Right atrium auricular region (tissue), 2 donors: Measurements from ENCODE around the gene OVCA2. TPM values are rescaled to one million over a fixed set of nuclear protein-coding genes. Genes with fewer than 3 reads are reported as not detected.
"Not testable (repeated sequence)": the region's sequence is repeated elsewhere in the genome, so short reads cannot be mapped to it uniquely, and the experiment has no call there.

Source experiments
- DNase-seq: peaks from one replicate; pipeline ENCODE4 v3.0.0-alpha.2; 2019; ENCODE audit warnings: low spot score
- H3K27ac ChIP-seq, 2 donors: fragments of 200-600 bp; sonication (generic); 1 replicate in 1 of 2; 2 replicates in 1 of 2; pipeline ENCODE4 v1.5.1; 2016 to 2019
- H3K27me3 ChIP-seq, 2 donors: fragments of 200-600 bp; sonication (generic); one replicate each; pipeline versions ENCODE4 v1.5.1 to v1.6.0; 2017 to 2019
- H3K36me3 ChIP-seq: fragments of 200-600 bp; sonication (generic); one replicate; pipeline ENCODE4 v1.5.1; 2016
- H3K4me1 ChIP-seq, 2 donors: fragments of 200-600 bp; sonication (generic); one replicate each; pipeline versions ENCODE4 v1.5.1 to v1.6.0; 2017 to 2019
- H3K4me3 ChIP-seq, 2 donors: fragments of 200-600 bp; sonication (generic); 1 replicate in 1 of 2; 2 replicates in 1 of 2; pipeline ENCODE4 v1.5.1; 2017 to 2019; ENCODE audit warnings: mild to moderate bottlenecking in 1 of 2, moderate library complexity in 1 of 2
- H3K9me3 ChIP-seq, 2 donors: fragments of 200-600 bp; sonication (generic); one replicate each; pipeline ENCODE4 v1.5.1; 2019
- CTCF ChIP-seq, 2 donors: fragments of 200-600 bp; sonication (generic); IDR thresholded peaks; one replicate each; pipeline ENCODE4 v1.5.1; 2019; ENCODE audit warnings: antibody characterized with exemption in 2 of 2
- total RNA-seq, 2 donors: library from RNA; depleted of rRNA; stranded (reverse); fragments of >200 nt; gene quantifications; one replicate each; pipeline ENCODE4 v1.1.0, GENCODE V29; 2016

Gene OVCA2
- total RNA-seq, 2 donors from 2014 or later, result 29.6 to 31.7 TPM

DNA sequence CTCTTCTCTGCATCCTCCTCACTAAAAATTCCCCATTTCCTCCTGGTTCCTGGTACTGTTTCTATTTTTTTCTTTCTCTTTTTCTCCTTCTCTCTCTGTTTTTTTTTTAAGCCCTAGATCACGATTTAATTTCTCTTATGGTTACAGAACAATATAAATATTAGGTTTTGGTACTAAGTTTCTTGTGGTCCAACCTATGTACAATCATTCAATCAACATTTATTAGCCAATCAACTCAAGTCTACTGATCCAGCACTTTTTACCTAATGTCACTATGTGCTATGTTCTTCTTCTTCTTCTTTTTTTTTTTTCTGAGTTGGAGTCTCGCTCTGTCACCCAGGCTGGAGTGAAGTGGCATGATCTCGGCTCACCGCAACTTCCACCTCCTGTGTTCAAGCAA is 29.3 kb upstream of the OVCA2 start:
- no peaks in the 10 kb centered on the region for H3K36me3 ChIP-seq
- no peaks in the 10 kb centered on the region for H3K9me3 ChIP-seq
- H3K27ac ChIP-seq, result peak overlapping the region; percentile 30 to 32
- TF ChIP-seq CTCF (IDR thresholded peaks at IDR 0.05), result no peak
- DNase-seq, result no peak
- H3K27me3 ChIP-seq, result no peaks in the 10 kb centered on the region
- no peak overlapping the region for H3K4me3 ChIP-seq
- peaks cover 0 to 20% of the 10 kb centered on the region in 2 donors for H3K4me1 ChIP-seq

- H3K27me3 ChIP-seq, H3K27ac ChIP-seq, DNase-seq: not testable (repeated sequence)
Observed at GRCh38 chr17:2013220-2013993, 28.4 kb upstream of the OVCA2 start.

DNA sequence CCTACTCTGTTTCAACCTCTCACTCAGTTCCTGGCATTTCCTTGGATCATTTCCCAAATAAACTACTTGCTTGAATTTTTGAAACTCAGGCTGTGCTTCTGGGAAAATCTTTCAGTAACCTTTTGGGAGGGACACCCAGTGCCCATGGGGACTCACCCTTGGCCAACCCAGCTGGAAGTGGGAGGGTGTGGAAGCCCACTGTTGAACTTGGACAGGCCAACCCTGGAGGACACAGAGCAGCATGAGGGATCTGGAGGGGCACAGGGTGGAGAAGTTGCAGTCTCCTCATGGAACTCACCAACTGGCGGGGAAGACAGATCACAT is 27.9 kb upstream of the OVCA2 start:
- no peaks in the 10 kb centered on the region for H3K36me3 ChIP-seq
- H3K27ac ChIP-seq, result no peak overlapping the region
- no peaks in the 10 kb centered on the region for H3K27me3 ChIP-seq
- no peak for TF ChIP-seq CTCF (IDR thresholded peaks at IDR 0.05)
- no peak for DNase-seq
- no peaks in the 10 kb centered on the region for H3K9me3 ChIP-seq
- H3K4me1 ChIP-seq, result peaks cover 0 to 20% of the 10 kb centered on the region in 2 donors
- H3K4me3 ChIP-seq, result no peak overlapping the region

More at GRCh38 chr17:2013220-2013993, 28.4 kb upstream of the OVCA2 start:
- peaks cover 0 to 20% of the 10 kb centered on the region in 2 donors for H3K4me1 ChIP-seq
- not testable (repeated sequence) for H3K9me3 ChIP-seq, H3K4me3 ChIP-seq, H3K36me3 ChIP-seq

DNA sequence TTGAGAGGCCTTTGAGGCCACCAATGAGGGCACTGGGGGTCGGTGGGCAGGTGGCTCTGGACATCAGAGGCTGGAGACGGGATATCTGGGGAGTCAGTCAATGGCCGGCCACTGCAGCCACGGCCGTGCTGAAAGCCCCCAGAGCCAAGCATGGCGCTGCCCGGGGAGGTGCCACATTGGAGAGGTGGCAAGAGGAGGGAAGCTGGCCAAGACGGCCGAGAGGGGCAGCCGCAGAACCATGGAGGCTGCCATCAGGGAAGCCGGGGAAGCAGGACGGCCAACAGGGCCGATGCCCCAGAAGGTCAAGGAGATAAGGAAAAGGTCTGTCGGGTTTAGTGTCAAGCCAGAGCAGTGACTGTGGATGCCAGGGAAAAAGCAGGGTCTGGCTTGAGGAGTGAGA is 26.5 kb upstream of the OVCA2 start:
- Histone ChIP-seq H3K4me1 (peaks cover 0 to 20% of the 10 kb centered on the region in 2 donors), H3K36me3 (no peaks in the 10 kb centered on the region), H3K4me3 (no peak overlapping the region), H3K27me3 (no peaks in the 10 kb centered on the region), H3K27ac (no peak overlapping the region), H3K9me3 (no peaks in the 10 kb centered on the region)
- TF ChIP-seq CTCF (IDR thresholded peaks at IDR 0.05), result no peak
- no peak for DNase-seq

DNA sequence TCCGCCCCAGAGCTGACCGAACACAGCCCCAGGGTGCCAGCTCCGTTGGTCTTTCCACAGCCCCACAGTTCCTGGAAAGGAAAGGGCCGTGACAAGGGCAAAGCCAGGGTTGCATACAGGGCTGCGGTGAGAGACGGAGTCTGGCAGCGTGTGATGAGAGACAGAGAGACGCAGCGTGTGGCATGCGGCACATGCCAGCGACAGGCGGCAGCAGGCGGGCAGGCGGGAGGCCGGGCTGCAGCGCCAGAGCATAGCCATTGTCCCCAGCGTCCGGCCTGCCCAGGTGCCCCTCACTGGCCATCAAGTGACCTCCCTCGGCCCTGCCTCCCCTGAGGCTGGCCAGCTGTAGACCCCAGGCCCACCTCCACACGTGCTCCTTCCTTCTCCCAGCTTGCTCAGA is 25.3 kb upstream of the OVCA2 start:
- no peak overlapping the region for H3K27ac ChIP-seq
- H3K4me1 ChIP-seq, result peaks cover 0 to 15% of the 10 kb centered on the region in 2 donors
- TF ChIP-seq CTCF (IDR thresholded peaks at IDR 0.05), result no peak
- no peak overlapping the region for H3K4me3 ChIP-seq
- no peak for DNase-seq
- no peaks in the 10 kb centered on the region for H3K9me3 ChIP-seq
- no peaks in the 10 kb centered on the region for H3K27me3 ChIP-seq
- no peaks in the 10 kb centered on the region for H3K36me3 ChIP-seq

- TF ChIP-seq CTCF (IDR thresholded peaks at IDR 0.05), result no peak
- Histone ChIP-seq H3K27me3 (no peaks in the 10 kb centered on the region), H3K4me1 (peaks cover 0 to 7% of the 10 kb centered on the region in 2 donors), H3K36me3 (no peaks in the 10 kb centered on the region), H3K27ac (no peak overlapping the region), H3K9me3 (no peaks in the 10 kb centered on the region), H3K4me3 (no peak overlapping the region)
- DNase-seq, result no peak
Observed at GRCh38 chr17:2017274-2017941, 24.4 kb upstream of the OVCA2 start.
